ENCODE data around the gene BMP8A.
"Not testable (repeated sequence)": the region's sequence is repeated elsewhere in the genome, so short reads cannot be mapped to it uniquely, and the experiment has no call there.

Gene BMP8A

GRCh38 chr1:39508266-39508665, 16.8 kb downstream of the BMP8A start:
- Mint-ChIP-seq H3K27ac (no peak overlapping the region), H3K4me1 (ENCODE audit: low read depth) (peaks cover 14% of the 10 kb centered on the region), H3K36me3 (ENCODE audit: low read depth) (no peaks in the 10 kb centered on the region), H3K9me3 (no peaks in the 10 kb centered on the region), H3K27me3 (peaks cover 6% of the 10 kb centered on the region), H3K4me3 (no peak overlapping the region)
- DNase-seq, result no peak

GRCh38 chr1:39508857-39509305, 17.4 kb downstream of the BMP8A start:
- Mint-ChIP-seq H3K27ac (peak overlapping the region; percentile 57), H3K36me3 (ENCODE audit: low read depth) (no peaks in the 10 kb centered on the region), H3K27me3 (peaks cover 6% of the 10 kb centered on the region), H3K4me1 (ENCODE audit: low read depth) (peaks cover 14% of the 10 kb centered on the region), H3K4me3 (no peak overlapping the region), H3K9me3 (no peaks in the 10 kb centered on the region)
- no peak for DNase-seq

DNA sequence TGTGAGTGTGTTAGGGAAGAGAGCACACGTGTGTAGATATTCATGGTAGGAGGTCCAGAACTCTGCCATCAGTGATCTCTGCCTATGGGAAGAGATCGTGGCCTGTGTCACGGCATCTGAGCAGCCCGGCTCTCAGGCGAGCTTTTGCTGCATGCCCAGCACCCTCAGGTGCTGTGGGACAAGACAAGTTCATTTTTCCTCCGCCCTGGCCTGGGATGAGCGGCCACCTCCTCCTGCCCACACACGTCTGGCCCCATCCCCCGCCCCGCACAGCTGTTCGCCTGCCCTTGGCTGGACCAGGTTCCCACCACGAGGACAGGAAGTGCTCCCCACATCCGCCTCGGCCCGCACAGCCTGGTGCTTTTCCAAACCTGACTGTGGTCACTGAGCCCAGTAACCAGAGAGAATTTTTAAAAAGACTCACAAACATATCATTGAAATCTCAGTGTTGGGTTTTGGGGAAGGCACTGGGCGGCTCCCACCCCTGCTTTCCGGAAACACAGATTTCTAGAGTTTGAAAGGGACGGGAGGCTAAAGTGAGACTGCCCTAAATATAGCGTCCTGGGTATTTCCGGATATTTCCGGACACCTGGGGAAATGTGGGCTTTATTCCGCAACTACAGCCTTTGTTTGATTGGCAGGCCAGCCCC, 18.0 kb downstream of the BMP8A start:
- Mint-ChIP-seq H3K36me3 (ENCODE audit: low read depth) (no peaks in the 10 kb centered on the region), H3K9me3 (no peaks in the 10 kb centered on the region), H3K27ac (peak overlapping the region; percentile 57), H3K4me1 (ENCODE audit: low read depth) (peaks cover 14% of the 10 kb centered on the region), H3K27me3 (peaks cover 6% of the 10 kb centered on the region), H3K4me3 (peak overlapping the region; percentile 34)
- DNase-seq, result peak; percentile 45

GRCh38 chr1:39510570-39511186, 19.2 kb downstream of the BMP8A start:
- not testable (repeated sequence) for DNase-seq; H3K9me3 Mint-ChIP-seq; H3K27ac Mint-ChIP-seq; H3K4me3 Mint-ChIP-seq; H3K27me3 Mint-ChIP-seq; H3K36me3 Mint-ChIP-seq (ENCODE audit: low read depth)
- H3K4me1 Mint-ChIP-seq (ENCODE audit: low read depth), result peaks cover 17% of the 10 kb centered on the region

DNA sequence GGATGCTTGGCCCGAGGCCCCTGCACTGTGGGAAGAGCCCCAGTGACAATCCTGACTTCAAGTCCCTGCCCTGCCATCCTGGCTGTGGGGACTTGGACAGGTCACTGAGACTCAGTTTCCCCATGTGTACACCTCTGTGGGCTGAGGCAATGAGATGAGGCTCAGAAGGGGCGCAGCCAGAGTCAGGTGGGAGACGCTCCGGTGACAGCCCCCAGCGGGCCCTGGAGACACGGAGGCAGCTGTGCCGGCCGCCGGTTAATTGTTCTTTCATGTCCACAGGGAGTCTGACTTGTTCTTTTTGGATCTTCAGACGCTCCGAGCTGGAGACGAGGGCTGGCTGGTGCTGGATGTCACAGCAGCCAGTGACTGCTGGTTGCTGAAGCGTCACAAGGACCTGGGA, 20.0 kb downstream of the BMP8A start:
- peaks cover 17% of the 10 kb centered on the region for H3K4me1 Mint-ChIP-seq (ENCODE audit: low read depth)
- H3K27ac Mint-ChIP-seq; H3K36me3 Mint-ChIP-seq (ENCODE audit: low read depth); DNase-seq; H3K4me3 Mint-ChIP-seq; H3K27me3 Mint-ChIP-seq; H3K9me3 Mint-ChIP-seq: not testable (repeated sequence)

- not testable (repeated sequence) for H3K4me3 Mint-ChIP-seq; H3K27ac Mint-ChIP-seq; DNase-seq; H3K9me3 Mint-ChIP-seq; H3K36me3 Mint-ChIP-seq (ENCODE audit: low read depth)
- H3K27me3 Mint-ChIP-seq, result peaks cover 12% of the 10 kb centered on the region
- peaks cover 17% of the 10 kb centered on the region for H3K4me1 Mint-ChIP-seq (ENCODE audit: low read depth)
Observed at GRCh38 chr1:39512234-39512847, 20.9 kb downstream of the BMP8A start.

DNA sequence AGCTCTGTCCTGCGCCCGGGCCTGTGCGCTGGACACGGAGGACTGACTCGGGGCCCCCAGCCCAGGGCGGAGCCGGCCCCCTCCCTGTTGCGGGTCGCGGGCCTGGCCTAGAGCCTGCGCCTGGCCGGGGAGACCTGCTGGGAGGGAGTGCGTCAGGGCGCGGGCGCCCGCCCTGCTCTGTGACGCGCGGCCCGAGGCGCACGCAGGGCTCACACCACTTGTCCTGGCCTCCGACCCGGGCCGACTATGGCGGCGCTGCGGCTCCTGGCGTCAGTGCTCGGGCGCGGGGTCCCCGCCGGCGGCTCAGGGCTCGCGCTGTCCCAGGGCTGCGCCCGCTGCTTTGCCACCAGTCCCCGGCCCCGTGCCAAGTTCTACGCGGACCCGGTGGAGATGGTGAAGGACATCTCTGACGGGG, 23.3 kb downstream of the BMP8A start:
- not testable (repeated sequence) for H3K36me3 Mint-ChIP-seq (ENCODE audit: low read depth); H3K4me1 Mint-ChIP-seq (ENCODE audit: low read depth); H3K9me3 Mint-ChIP-seq; H3K4me3 Mint-ChIP-seq; H3K27me3 Mint-ChIP-seq; H3K27ac Mint-ChIP-seq
- peak; percentile 46 for DNase-seq

GRCh38 chr1:39515131-39516086, 24.0 kb downstream of the BMP8A start:
- not testable (repeated sequence) for H3K27ac Mint-ChIP-seq; H3K36me3 Mint-ChIP-seq (ENCODE audit: low read depth); H3K9me3 Mint-ChIP-seq; H3K4me1 Mint-ChIP-seq (ENCODE audit: low read depth); H3K27me3 Mint-ChIP-seq
- DNase-seq, result peak; percentile 61
- peak overlapping the region; percentile 69 for H3K4me3 Mint-ChIP-seq

DNA sequence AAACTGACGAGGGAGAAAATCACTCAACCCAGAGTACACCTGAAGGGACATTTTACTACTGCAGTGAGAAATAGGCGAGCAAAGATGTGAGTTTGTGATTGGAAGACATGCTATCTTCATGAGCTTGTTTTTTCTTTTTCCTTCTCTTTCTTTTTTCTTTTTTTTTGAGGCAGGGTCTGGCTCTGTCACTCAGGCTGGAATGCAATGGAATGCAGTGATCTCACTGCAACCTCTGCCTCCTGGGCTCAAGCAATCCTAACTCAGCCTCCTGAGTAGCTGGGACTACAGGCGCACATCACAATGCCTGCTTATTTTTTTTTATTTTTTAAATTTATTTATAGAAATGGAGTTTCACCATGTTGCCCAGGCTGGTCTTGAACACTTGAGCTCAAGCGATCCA, 25.4 kb downstream of the BMP8A start:
- not testable (repeated sequence) for H3K4me3 Mint-ChIP-seq

DNA sequence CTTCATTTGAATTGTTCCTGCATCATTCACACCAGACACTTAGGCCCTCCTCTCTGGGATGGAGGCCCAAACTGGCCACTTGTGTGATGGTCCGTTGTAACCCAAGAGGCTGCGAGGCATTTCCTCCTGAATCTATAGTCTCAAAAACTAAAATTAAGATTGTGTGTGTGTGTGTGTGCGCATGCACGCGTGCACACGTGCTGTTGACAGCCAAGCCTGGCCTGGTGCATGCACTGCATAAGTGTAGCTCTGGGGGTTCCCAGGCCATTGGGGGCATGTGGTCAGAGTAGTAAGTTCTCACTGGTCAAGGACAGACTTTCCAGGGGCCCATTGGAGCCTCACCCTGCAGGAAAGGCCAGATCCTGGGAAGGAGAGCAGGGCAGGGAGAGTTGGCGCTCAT, 26.5 kb downstream of the BMP8A start:
- not testable (repeated sequence) for H3K9me3 Mint-ChIP-seq; H3K36me3 Mint-ChIP-seq (ENCODE audit: low read depth); H3K4me1 Mint-ChIP-seq (ENCODE audit: low read depth); H3K27me3 Mint-ChIP-seq; DNase-seq; H3K27ac Mint-ChIP-seq; H3K4me3 Mint-ChIP-seq

More for the DNA sequence above, 25.4 kb downstream of the BMP8A start:
- H3K27me3 Mint-ChIP-seq; H3K27ac Mint-ChIP-seq; DNase-seq; H3K9me3 Mint-ChIP-seq; H3K4me1 Mint-ChIP-seq (ENCODE audit: low read depth); H3K36me3 Mint-ChIP-seq (ENCODE audit: low read depth): not testable (repeated sequence)

GRCh38 chr1:39519376-39519775, 27.9 kb downstream of the BMP8A start:
- not testable (repeated sequence) for DNase-seq; H3K27me3 Mint-ChIP-seq; H3K9me3 Mint-ChIP-seq; H3K4me3 Mint-ChIP-seq; H3K36me3 Mint-ChIP-seq (ENCODE audit: low read depth); H3K27ac Mint-ChIP-seq; H3K4me1 Mint-ChIP-seq (ENCODE audit: low read depth)

GRCh38 chr1:39522221-39522620, 30.8 kb downstream of the BMP8A start:
- H3K27ac Mint-ChIP-seq; H3K9me3 Mint-ChIP-seq; H3K27me3 Mint-ChIP-seq; H3K4me1 Mint-ChIP-seq (ENCODE audit: low read depth); DNase-seq; H3K4me3 Mint-ChIP-seq: not testable (repeated sequence)
- H3K36me3 Mint-ChIP-seq (ENCODE audit: low read depth), result peaks cover 24% of the 10 kb centered on the region

- Mint-ChIP-seq H3K27me3 (no peaks in the 10 kb centered on the region), H3K27ac (no peak overlapping the region), H3K4me3 (no peak overlapping the region), H3K9me3 (no peaks in the 10 kb centered on the region), H3K4me1 (ENCODE audit: low read depth) (peaks cover 5% of the 10 kb centered on the region), H3K36me3 (ENCODE audit: low read depth) (peaks cover 29% of the 10 kb centered on the region)
- no peak for DNase-seq
Observed at GRCh38 chr1:39522661-39523567, 31.5 kb downstream of the BMP8A start.

DNA sequence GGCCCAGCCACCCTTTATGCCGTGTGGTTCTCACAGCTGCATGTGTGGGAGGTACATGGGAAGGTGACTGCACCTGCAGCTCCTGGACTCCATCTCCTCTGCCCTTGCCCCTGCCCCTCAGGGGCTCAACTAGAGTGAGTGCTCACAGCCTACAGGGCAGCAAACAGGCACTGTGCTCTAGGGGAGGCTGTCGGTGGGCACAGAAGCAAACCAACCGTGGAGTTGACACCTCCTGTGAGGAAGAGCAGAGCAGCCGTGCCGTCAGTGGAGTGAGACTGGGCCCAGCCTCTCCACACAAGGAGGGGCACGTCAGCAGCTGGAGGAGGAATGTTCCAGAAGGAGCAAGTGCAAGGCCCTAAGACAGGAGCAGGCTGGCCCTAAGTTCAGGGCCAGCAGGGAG, 32.7 kb downstream of the BMP8A start:
- Mint-ChIP-seq H3K36me3 (ENCODE audit: low read depth) (peaks cover 42% of the 10 kb centered on the region), H3K27ac (no peak overlapping the region)

More for the DNA sequence above, 32.7 kb downstream of the BMP8A start:
- no peak for DNase-seq
- H3K27me3 Mint-ChIP-seq, result no peaks in the 10 kb centered on the region
- no peaks in the 10 kb centered on the region for H3K9me3 Mint-ChIP-seq
- H3K4me3 Mint-ChIP-seq, result no peak overlapping the region
- H3K4me1 Mint-ChIP-seq (ENCODE audit: low read depth), result peaks cover 5% of the 10 kb centered on the region

All from activated T-cell treated with anti-CD3 and anti-CD28 coated beads, Interleukin-2, amount 50 U/mL, for 24 hours (primary cell).